NB4 (cell line): ENCODE data around the gene RESP18.
A peak's percentile ranks its signal among the peaks of the same experiment; 100 is the strongest.

Experiments
- DNase-seq: peaks from one replicate; pipeline ENCODE4 v3.0.0; 2010; ENCODE audit warnings: low read depth
- H3K4me3 ChIP-seq: one replicate; pipeline ENCODE4 v1.5.1; 2011; ENCODE audit warnings: mild to moderate bottlenecking, low read depth, low read length, moderate library complexity
- MYC ChIP-seq: IDR thresholded peaks from 2 replicates; pipeline ENCODE4 v1.6.1; 2011; ENCODE audit warnings: low read depth, low read length
- POLR2A ChIP-seq: IDR thresholded peaks from 2 replicates; pipeline ENCODE4 v1.6.1; 2011; ENCODE audit warnings: mild to moderate bottlenecking; ENCODE audit not compliant: insufficient read length; ENCODE audit errors: extremely low read depth
- TF ChIP-seq, protein P1 (sequence below): IDR thresholded peaks from 2 replicates; pipeline ENCODE4 v1.6.1; 2011; ENCODE audit warnings: low read depth, low read length
- TF ChIP-seq, protein P2 (sequence below): IDR thresholded peaks from one replicate; pipeline ENCODE4 v1.5.1; 2012; ENCODE audit warnings: low read depth, low read length

Gene RESP18

DNA sequence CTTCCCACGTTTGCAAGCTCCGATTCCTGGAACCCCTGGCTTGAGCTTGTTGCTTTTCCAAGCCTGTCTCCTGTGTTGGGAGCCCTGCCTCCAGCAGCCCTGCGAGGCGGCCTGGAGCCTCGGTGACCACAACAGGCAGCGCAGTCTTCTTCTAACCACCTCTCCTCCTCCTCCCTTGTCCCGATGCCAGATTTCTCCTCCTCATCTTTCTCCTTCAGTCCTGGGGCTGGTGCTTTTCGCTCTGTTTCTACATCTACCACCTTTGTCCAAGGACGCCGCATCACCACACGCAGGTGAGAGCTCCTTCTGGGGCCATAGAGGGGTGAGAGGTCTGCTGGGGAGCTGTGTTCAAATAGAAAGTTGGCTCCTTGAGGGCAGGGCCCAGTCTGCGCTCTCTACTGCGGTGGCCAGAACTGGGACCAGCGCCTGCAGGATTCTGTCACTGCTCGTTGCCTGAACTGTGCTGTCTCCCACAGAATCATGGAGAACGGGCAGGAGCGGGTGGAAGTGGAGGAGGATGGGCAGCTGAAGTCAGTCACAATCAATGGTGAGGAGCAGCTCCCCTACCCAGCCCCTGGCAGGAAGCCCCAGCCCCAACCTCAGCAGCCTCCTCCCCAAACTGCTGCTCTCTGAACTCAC is 49.5 kb downstream of the RESP18 start:
- DNase-seq: no peak
- TF ChIP-seq, protein P1, sequence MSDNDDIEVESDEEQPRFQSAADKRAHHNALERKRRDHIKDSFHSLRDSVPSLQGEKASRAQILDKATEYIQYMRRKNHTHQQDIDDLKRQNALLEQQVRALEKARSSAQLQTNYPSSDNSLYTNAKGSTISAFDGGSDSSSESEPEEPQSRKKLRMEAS: no peak
- TF ChIP-seq MYC: no peak
- no peak for TF ChIP-seq POLR2A
- TF ChIP-seq, protein P2, sequence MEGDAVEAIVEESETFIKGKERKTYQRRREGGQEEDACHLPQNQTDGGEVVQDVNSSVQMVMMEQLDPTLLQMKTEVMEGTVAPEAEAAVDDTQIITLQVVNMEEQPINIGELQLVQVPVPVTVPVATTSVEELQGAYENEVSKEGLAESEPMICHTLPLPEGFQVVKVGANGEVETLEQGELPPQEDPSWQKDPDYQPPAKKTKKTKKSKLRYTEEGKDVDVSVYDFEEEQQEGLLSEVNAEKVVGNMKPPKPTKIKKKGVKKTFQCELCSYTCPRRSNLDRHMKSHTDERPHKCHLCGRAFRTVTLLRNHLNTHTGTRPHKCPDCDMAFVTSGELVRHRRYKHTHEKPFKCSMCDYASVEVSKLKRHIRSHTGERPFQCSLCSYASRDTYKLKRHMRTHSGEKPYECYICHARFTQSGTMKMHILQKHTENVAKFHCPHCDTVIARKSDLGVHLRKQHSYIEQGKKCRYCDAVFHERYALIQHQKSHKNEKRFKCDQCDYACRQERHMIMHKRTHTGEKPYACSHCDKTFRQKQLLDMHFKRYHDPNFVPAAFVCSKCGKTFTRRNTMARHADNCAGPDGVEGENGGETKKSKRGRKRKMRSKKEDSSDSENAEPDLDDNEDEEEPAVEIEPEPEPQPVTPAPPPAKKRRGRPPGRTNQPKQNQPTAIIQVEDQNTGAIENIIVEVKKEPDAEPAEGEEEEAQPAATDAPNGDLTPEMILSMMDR: no peak
- no peak overlapping the region for H3K4me3 ChIP-seq

- H3K4me3 ChIP-seq: no peak overlapping the region
- TF ChIP-seq, protein P2: no peak
- no peak for TF ChIP-seq POLR2A
- TF ChIP-seq, protein P1: no peak
- TF ChIP-seq MYC: no peak
- no peak for DNase-seq
These were observed 50.2 kb downstream of the RESP18 start for GRCh38 chr2:219282375-219282774.

GRCh38 chr2:219281588-219281987 is 51.0 kb downstream of the RESP18 start:
- no peak overlapping the region for H3K4me3 ChIP-seq
- DNase-seq: no peak
- no peak for TF ChIP-seq MYC
- TF ChIP-seq, protein P1: no peak
- no peak for TF ChIP-seq POLR2A
- TF ChIP-seq, protein P2: no peak

GRCh38 chr2:219280651-219281050 is 51.9 kb downstream of the RESP18 start:
- no peak for TF ChIP-seq POLR2A
- TF ChIP-seq, protein P2: no peak
- TF ChIP-seq, protein P1: no peak
- TF ChIP-seq MYC: no peak
- DNase-seq: no peak
- no peak overlapping the region for H3K4me3 ChIP-seq

GRCh38 chr2:219279916-219280516 is 52.5 kb downstream of the RESP18 start:
- no peak for DNase-seq
- H3K4me3 ChIP-seq: peak overlapping the region; percentile 52
- no peak for TF ChIP-seq POLR2A
- TF ChIP-seq, protein P2: peak; percentile 0
